ENCODE results near the gene TNRC18.

The TNRC18 gene

GRCh38 chr7:5404421-5404826 lies 19.2 kb downstream of the TNRC18 start:
- peaks cover 12 to 15% (median 13%) of the 10 kb centered on the region in 3 donors for H3K36me3 ChIP-seq

DNA sequence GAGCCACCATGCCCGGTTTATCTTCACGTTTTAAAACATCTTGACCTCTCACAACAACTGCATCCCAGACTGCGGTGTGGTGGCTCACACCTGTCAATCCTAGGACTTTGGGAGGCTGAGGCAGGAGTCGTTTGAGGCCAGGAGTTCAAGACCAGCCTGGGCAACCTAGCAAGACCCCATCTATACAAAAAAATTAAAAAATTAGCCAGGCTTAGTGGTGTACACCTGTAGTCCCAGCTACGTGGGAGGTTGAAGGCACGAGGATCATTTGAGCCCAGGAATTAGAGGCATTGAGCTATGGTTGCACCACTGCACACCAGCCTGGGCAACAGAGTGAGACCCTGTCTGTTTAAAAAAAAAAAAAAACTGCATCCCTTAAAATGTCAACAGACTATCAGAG lies 20.2 kb downstream of the TNRC18 start:
- Histone ChIP-seq H3K36me3 (peaks cover 12 to 15% (median 13%) of the 10 kb centered on the region in 3 donors), H3K4me1 (peaks cover 0 to 85% (median 47%) of the 10 kb centered on the region in 4 donors), H3K27me3 (no peaks in the 10 kb centered on the region), H3K27ac (peak overlapping the region in 1 of 2 donors; percentile 31), H3K4me3 (no peak overlapping the region), H3K9me3 (no peaks in the 10 kb centered on the region)
- intact Hi-C loops (cut with DNase I; ENCODE audit: low total_unique reads): no loop called here
- DNase-seq: no peak
- no peak for TF ChIP-seq CTCF (IDR thresholded peaks at IDR 0.05)

More at GRCh38 chr7:5404421-5404826, 19.2 kb downstream of the TNRC18 start:
- Histone ChIP-seq H3K4me3 (no peak overlapping the region), H3K27me3 (no peaks in the 10 kb centered on the region), H3K4me1 (peaks cover 0 to 83% (median 46%) of the 10 kb centered on the region in 4 donors), H3K9me3 (no peaks in the 10 kb centered on the region), H3K27ac (peak overlapping the region in 1 of 2 donors; percentile 31)
- no peak for DNase-seq
- intact Hi-C loops (cut with DNase I; ENCODE audit: low total_unique reads): no loop called here
- TF ChIP-seq CTCF (IDR thresholded peaks at IDR 0.05): no peak

DNA sequence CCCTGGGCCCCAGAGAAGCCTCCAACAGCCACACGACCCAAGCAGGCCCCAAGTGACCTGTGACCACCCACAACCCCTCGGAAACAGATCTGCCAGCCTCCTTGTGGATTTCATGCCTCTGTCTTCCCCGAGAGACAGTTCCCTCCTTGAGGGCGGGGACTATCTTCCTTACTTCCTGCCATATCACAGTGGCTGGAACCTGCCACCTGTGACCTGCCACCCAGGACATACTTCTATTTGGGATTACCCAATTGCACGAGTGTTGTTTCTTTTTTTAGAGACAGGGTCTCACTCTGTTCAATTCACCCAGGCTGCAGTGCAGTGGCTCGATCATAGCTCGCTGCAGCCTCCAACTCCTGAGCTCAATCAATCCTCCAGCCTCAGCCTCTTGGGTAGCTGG lies 25.9 kb downstream of the TNRC18 start:
- Histone ChIP-seq H3K27me3 (no peaks in the 10 kb centered on the region), H3K9me3 (no peaks in the 10 kb centered on the region), H3K27ac (peak overlapping the region in 1 of 2 donors; percentile 45), H3K4me3 (no peak overlapping the region), H3K4me1 (peaks cover 0 to 85% (median 39%) of the 10 kb centered on the region in 4 donors), H3K36me3 (peaks cover 13 to 23% (median 22%) of the 10 kb centered on the region in 3 donors)
- intact Hi-C loops (cut with DNase I; ENCODE audit: low total_unique reads): no loop called here
- TF ChIP-seq CTCF (IDR thresholded peaks at IDR 0.05): no peak
- no peak for DNase-seq

DNA sequence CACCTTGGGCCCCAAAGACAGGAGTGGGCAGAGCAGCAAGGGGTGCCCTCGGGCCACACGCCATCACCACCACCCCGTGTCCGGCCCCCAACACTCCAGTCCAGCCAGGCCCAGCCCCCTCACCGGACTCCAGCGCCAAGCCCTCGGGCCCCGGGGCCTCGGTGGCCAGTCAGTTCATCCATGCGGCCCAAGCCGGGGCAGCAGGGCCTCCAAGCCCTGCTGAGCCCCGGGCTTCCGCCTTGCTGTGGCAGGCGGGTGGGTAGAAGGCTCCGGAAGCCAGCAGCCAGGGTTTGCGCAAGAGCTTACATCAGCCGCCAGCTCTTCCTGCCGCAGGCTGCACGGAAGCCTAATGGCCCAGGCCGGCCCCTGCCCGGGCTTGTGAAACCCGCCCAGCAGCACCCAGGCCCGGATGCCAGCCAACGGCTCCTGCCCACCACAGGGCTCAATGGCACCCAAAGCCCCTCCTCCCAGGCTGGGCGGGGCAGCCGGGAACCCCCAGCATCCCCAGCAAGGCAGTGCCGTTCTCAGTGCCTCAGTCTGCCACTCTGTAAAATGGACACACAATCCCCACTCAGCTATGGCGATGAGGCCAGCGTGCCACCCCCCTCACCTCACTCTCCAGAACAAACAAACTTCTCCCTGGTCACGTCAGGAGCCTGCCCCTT lies 26.5 kb downstream of the TNRC18 start:
- no peak for TF ChIP-seq CTCF (IDR thresholded peaks at IDR 0.05)
- DNase-seq: peak; percentile 81 to 90
- H3K4me1 ChIP-seq: peaks cover 0 to 79% (median 35%) of the 10 kb centered on the region in 4 donors
- H3K27me3 ChIP-seq: no peaks in the 10 kb centered on the region
- intact Hi-C loops (cut with DNase I; ENCODE audit: low total_unique reads): no loop called here
- peak overlapping the region; percentile 25 to 35 for H3K4me3 ChIP-seq
- H3K27ac ChIP-seq: peak overlapping the region; percentile 45 to 61
- no peaks in the 10 kb centered on the region for H3K9me3 ChIP-seq
- H3K36me3 ChIP-seq: peaks cover 19 to 29% (median 28%) of the 10 kb centered on the region in 3 donors

DNA sequence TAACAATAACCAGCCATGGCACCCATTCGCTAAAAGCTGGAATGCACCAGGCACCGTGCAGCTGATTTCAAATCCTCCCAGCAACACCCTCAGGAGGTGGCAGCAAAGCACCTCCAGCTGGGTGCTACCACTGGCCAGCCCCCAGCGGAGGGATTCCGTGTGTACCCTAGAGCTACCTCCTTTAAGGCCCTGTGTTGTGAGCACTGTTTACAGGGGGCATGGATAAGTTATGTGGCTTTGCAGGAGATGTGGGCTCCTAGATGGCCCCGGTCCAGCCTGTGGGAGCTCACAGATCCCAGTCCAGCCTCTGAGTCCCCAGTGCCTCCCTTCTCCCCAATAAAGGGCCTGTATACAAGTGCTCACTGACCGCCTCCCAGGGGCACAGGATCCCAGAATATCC lies 27.1 kb downstream of the TNRC18 start:
- H3K36me3 ChIP-seq: peaks cover 23 to 33% (median 31%) of the 10 kb centered on the region in 3 donors
- no peaks in the 10 kb centered on the region for H3K27me3 ChIP-seq
- peak in 1 of 2 donors; percentile 30 for DNase-seq
- H3K27ac ChIP-seq: peak overlapping the region; percentile 45 to 61
- intact Hi-C loops (cut with DNase I; ENCODE audit: low total_unique reads): no loop called here
- H3K9me3 ChIP-seq: no peaks in the 10 kb centered on the region
- TF ChIP-seq CTCF (IDR thresholded peaks at IDR 0.05): no peak
- H3K4me3 ChIP-seq: peak overlapping the region; percentile 25 to 35
- peaks cover 0 to 77% (median 35%) of the 10 kb centered on the region in 4 donors for H3K4me1 ChIP-seq
